HL-60/S4 (cell line): ENCODE results near the gene RALA.
"Not testable (repeated sequence)": the region's sequence is repeated elsewhere in the genome, so short reads cannot be mapped to it uniquely, and the experiment has no call there.

Experiments used
- in situ Hi-C: fragments of 300-500 bp; cut with MboI; formaldehyde crosslinking; loops from 2 replicates; pipeline ENCODE4 v1.14.3; 2022; ENCODE audit warnings: low sequenced_read_pairs

The RALA gene

DNA sequence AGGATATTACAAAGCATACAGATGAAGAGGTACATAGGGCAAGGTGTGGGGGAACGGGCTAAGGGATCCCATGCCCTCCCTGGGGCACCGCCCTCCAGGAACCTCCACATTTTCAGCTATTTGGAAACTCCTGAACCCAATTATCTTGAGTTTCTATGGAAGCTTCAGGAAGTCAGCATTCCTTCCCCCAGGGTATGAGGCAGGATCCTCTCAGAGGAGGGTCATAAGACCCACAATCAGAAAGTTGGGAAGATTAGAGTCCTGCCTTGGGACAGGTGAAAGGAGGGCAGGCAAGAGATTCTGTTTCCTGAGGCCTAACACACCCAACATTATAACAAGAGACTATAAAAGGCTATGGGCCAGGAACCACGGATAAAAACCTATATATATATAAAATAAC lies 98.0 kb downstream of the RALA start:
- in situ Hi-C loops = no loop called here

DNA sequence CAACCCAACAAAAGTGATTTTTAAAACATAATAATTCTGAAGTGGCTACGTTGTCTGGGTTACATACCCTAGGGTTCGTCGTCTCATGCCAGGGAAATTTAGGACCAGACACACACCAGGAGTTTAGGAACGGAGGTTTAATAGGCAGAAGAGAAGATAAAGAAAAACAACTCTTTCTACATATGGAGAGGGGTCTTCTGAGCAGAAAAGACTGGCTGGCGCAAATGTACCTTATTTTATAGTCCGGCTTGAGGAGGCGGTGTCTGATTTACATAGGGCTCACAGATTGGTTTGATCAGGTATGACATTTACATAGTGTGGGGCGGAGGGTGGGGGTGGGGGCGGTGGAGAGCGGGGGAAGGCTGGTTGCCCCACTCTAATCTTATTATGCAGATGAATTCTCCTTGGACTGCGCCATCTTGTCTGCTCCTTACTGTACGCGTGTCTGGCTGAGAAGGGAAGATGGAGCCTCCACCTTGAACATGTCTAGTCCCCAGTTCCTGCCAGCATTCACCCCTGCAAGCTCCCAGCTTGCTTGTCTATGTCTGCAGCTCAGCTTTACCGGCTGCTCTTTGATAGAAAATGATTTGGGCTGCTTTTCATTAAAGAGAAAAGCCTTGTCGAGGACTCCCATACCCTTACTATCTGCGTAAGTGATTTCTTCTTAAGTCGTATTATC lies 98.7 kb downstream of the RALA start:
- in situ Hi-C loops = no loop called here

DNA sequence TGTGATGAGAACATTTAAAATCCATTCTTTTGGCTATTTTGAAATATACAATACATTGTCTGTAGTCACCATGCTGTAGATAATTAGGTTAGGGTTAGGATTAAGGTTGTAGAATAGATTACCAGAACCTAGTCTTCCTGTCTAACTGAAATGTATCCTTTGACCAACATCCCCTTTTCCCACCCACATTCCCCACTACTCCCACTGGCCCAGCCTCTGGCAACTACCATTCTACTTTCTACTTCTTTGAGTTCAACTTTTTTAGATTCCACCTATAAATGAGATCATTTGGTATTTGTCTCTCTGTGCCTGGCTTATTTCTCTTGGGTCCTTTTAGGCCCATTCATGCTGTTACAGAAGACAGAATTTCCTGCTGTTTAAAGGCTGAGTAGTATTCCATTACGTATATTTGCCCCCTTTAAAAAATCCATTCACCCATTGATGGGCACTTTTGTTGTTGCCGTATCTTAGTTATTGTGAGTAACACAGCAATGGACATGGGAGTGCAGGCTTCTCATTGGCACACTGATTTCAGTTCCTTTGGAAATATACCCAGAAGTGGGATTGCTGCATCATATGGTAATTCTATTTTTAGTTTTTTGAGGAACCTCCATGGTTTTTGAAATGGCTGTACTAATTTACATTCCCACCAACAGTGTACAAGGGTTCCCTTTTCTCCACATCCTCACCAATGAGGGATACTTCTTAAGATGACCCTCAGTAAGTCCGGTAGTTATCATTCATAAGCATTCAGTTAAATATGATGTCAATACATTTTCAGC lies 104.0 kb downstream of the RALA start:
- in situ Hi-C loops = no loop called here

DNA sequence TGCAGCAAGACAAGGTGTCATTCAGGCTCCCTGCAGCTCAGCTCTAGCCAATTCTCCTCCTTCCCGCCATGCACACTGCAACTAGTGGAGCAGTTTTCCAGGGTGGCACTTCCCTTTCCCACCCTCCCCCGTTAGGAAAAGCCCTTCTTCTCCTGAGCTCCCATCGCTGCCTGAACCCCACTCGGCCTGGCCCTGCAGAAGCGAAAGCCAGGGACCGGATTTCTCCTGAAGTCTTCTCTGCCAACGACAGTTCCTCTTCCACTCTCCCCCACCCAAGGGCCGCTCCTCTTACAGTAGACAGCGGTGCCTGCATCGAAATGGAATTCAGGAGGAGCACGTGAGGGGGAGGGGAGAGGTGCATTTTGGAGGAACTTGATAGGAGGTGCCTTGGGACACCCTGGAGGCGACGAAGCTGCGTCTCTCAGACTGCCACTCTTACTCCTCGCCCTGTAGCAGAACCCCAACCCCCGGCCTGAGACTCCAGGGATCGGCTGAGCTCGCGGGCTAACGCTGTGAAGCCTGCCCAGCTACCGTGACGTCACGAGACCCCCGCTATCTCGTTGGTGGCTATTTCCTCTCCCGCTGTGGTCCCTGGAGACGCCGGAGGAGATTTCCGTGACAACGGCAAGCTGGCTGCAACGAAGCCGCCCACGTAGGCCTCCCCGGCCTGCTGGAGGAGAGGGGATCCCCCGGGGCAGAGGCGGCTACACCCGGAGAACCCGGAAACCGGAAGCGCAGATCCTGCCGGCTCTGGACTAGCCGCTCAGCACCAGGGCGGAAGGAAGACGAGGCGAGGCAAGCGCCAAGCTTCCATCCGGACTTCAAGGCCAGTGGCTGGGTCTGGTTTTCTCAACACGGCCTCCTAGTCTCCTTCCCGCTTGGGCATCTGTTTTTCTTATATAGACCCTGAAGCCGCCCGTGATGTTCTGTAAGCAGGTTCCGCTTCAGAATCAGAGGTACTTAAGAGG lies 109.7 kb downstream of the RALA start:
- in situ Hi-C loops = no loop called here

DNA sequence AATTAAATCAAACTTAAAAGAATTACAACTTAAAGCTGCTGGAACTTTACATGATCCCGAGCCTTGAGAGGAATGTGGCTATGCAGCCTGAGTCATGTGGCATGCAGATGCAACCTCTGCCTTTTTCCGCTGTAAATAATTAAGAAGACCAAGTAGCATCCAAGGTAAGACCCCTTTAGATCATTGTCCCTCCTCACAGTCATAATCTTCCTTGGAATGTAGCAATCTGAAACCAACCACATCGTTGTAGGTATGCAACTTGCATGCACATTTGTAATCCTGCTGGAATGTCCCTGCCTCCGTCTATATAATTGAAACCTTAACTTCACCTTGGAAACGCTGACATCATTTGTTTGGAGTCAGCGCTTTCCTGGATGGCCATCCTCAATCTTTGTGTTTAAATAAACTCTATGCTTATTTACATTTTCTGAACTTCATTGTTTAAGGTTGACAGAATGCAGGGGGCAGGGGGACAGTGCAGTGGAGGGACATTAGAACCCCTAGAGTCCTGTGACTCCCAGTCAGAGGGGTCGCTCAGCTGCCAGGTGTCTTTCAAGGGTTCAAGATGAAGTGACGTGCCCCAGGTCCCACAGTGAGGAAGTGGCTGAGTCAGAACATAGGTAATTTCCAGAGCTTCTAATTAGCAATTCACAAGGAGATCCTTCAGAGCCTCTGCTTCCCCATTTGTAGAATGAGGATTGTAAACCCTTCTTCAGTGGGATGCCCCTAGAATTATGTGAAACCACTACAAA lies 110.7 kb downstream of the RALA start:
- in situ Hi-C loops = no loop called here

DNA sequence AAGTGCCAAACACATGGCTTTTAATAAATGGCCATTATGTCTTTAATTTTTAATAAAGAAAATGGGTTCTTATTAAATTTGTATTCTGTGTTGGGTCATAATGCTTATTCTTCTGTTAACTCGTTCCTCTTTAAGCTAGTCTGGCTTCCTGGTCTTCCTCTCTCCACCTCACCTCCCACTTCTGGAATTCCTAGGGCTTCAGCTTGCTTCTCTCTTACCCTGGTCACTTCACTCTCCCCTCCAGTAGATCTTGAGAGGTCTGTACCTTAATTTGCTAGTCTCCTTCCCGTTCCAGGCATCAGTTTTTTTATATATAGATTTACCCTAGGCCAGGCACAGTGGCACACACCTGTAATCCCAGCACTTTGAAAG lies 111.2 kb downstream of the RALA start:
- in situ Hi-C loops = no loop called here

DNA sequence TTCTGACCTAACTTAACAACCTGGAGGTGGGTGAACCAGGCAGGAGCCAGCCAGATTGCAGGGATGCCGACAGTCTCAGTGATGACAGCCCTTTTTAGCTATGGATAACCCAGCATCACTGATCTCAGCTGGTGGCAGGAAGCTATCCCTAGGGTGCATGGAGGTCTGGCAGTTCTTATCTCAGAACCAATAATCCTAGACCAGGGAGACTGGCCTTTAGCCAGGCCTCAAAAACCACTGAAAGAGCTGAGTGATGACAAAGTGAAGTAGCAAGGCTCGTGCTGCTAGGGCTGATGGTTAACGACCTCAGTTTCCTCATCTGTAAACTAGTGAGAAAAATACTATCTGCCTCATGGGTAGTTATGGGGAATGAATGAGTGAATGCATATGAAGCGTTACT lies 112.5 kb downstream of the RALA start:
- in situ Hi-C loops = no loop called here

DNA sequence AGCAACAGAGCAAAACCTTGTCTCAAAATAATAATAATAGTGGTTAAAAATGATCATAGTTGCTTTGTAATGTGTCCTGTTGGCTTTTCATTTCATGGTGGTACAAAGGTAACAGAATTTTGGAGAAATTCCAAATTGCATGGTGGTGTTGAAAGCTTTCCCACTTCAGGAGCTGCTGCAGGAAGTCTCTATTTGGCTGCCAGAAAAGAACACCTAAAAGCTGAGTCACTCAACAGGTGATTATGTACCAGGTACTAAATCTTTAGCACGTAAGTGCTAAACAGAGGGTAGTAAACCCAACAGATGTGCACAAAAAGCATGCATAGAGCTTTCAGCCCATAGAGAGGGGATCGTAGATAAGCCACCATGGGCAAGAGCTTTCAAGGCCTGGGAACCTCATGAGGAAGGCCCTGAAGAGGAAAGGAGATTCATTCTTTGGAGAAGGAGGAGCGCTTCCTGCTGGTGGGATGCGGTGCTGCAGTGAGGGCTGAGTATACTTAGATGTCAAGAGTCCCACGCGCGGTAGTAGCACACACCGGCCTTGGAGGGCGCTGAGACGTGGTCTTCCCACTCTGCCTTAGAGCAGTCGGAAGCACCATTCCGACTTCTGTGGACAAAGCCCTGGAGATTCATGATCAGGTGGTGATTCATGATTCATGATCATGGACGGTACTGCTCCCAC lies 118.7 kb downstream of the RALA start:
- in situ Hi-C loops = loop anchor here (5.0 kb wide), 1 partner anchor 160 kb away; no protein-coding TSS in a partner anchor

DNA sequence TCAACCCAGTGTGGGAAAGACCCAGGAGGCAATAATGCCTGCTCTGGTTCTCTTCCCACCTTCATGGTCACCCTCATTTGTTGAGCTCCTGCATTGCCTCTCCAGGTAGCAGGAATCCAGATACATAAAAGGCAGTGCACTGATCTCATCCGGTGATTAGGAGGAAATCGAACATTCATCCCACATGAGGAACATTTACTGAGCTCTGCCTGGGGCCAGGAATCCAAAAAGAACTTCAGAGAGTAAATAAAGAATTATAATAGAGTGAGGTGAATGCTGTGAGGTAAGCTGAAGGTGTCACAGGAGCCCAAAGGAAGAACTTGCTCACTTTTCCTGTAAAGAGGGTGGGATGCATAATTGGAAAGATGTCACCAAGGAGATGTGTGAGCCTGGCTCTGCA lies 121.2 kb downstream of the RALA start:
- in situ Hi-C loops = loop anchor here (5.0 kb wide), 1 partner anchor 162 kb away; no protein-coding TSS in a partner anchor

DNA sequence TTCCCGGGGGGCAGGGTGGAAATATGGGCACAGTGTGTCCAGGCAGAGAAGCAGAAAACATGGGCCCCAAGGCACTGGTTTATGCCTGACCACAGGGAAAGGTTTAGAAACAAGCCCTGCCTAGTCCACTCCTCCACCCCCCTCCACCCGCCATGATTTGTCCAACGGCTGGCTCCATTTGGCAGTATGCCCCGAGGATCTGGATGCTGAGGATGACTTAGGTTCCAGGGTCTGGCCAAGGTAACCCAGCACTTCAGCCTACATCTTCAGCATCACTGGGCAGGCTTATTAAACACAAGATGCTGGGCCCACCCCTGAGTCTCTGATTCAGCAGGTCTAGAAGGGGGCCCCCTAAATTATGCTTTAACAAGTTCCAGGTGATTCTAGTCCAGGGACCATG lies 121.9 kb downstream of the RALA start:
- in situ Hi-C loops = no loop called here

DNA sequence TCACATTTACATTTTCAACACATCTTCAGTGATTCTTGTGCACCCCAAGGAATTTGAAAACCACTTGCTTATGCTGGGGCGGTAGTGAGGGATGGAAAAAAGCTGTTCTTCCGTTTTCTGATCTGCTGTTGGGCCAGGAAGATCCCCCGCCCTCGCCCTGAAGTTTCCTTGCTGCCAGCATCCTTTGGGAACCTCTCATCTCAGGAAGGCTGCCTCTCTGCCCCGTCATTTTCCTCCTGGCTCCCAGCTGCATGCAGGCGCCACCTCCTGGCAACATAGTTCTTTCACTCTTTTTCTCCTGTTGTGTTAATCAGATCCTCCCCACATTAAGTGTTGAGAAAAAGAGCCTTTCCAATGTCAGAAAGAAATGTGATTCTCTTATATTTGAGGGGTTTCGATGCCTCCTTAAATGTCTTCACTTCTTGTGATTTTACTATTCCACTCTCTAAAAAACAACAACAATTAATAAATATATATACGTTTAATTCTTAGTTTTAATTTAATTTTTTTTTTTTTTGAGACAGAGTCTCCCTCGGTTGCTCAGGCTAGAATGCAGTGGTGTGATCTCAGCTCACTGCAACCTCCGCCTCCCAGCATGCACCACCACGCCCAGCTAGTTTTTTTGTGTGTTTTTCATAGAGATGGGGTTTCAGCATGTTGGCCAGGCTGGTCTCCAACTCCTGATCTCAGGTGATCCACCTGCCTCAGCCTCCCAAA lies 122.9 kb downstream of the RALA start:
- in situ Hi-C loops = no loop called here

DNA sequence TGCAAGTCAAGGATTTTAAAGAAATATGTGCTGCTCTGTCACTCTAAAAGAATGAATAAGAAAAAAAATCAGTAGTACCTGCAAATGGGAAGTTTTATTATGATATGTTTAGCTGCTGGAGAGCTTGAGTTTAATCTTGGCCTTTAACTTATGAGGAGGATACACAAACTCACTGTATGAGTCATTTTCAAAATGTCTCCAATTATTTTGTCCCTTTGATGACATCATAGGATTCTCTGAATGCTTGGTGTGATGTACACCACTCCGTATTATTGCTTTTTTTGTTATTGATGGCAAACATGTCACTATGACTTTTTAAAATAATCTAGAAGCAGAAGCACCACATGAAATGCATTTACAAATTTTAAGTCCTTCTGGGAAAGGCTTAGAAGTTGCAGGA lies 125.8 kb downstream of the RALA start:
- in situ Hi-C loops = no loop called here

DNA sequence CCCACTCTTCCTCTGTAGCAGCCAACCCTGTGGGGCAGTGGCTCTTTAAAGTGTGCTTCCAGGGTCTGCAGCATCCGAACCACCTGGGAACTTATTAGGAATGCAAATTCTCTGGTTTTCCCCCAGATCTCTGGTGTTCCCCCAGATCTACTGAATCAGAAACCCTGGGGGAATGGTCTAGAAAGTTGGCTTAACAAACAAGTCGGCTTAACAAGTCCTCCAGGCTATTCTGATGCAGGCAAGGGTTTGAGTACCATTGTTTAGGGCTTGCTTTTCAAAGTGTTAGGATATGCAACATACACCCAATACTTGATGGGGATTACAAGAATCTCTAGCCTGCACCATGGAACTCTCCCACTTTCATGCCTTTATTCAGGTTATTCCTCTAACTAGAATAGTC lies 126.3 kb downstream of the RALA start:
- in situ Hi-C loops = no loop called here

DNA sequence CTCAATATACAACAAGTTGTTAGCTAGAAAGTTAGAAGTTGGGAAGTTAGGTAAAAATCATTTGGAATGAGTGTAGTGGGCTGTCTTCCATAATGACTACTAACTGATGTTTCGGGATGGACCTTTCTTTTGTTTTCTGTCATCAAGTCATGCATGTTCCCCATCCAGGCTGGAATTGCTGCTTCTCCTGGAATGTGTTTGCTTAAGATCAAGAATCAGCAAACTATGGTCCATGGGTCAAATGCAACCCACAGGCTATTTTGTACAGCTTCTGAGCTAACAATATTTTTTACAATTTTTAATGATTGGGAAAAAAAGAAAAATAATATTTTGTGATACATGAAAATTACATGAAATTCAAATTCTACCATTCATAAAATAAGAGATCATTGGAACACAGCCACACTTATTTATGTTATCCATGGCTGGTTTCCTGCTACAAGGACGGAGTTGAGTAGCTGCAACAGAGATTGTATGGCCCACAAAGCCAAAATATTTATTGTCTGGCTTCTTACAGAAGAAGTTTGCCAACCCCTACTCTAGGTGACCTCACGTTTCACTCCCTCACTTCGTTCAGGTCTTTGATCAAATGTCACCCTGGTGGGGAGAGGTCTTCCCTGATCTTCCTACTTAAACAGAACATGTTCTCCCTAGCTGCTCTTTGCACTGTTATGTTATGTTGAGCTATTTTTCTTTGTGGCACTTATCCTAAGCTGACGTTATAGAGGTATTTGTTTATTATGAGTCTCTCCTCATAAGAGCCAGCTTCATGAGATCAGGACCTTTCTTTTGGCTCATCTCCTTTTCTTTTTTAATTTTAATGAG lies 127.1 kb downstream of the RALA start:
- in situ Hi-C loops = no loop called here

DNA sequence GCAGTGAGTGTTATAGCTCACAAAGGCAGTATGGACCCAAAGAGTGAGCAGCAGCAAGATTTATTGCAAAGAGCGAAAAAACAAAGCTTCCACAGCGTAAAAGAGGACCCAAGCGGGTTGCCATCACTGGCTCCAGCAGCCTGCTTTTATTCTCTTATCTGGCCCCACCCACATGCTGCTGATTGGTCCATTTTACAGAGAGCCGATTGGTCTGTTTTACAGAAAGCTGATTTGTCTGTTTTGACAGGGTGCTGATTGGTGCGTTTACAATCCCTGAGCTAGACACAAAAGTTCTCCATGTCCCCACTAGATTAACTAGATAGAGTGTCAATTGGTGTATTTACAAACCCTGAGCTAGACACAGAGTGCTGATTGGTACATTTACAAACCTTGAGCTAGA lies 129.9 kb downstream of the RALA start:
- in situ Hi-C loops = not testable (repeated sequence)

DNA sequence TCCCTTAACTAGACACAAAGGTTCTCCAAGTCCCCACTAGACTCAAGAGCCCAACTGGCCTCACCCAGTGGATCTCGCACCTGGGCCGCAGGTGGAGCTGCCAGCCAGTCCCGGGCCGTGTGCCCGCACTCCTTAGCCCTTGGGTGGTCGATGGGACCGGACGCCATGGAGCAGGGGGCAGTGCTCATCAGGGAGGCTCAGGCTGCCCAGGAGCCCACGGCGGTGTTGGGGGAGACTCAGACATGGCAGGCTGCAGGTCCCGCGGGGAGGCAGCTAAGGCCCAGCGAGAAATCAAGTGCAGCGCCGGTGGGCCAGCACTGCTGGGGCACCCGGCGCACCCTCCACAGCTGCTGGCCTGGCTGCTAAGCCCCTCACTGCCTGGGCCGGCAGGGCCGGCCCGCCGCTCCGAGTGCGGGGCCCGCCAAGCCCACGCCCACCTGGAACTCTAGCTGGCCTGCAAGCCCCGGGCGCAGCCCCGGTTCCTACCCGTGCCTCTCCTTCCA lies 130.5 kb downstream of the RALA start:
- in situ Hi-C loops = no loop called here

DNA sequence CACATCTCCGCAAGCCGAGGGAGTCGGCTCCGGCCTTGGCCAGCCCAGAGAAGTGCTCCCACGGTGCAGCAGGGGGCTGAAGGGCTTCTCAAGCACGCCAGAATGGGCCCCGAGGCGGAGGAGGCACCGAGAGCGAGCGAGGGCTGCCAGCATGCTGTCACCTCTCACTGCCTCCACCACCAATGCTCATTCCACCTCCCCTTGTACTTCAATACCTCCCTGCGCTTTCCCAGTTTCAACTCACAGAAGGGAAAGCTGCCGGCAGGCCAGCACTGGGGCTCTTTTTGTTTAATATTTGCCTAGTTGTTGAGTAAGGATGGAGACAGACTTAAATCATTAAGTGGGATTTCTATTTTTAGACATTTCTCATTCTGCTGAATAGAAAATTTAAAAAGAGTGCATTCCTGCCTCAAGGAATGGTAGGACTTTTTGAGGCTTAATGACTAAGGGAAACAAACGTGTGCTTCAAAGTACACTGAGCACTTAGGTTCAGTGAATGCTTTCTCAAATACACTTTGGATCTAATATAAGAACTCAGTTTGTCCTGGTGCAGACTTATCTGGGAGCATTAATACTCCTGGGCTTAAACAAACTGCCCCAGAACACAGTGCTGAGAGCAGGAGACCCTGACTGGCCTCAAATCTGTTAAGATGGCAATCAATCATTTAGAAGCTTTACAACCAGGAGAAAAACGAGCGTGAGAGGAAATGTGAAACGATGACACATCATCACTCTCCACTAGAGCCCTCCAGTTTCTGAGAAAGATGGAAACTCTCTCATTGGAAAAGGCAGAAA lies 131.2 kb downstream of the RALA start:
- in situ Hi-C loops = no loop called here

DNA sequence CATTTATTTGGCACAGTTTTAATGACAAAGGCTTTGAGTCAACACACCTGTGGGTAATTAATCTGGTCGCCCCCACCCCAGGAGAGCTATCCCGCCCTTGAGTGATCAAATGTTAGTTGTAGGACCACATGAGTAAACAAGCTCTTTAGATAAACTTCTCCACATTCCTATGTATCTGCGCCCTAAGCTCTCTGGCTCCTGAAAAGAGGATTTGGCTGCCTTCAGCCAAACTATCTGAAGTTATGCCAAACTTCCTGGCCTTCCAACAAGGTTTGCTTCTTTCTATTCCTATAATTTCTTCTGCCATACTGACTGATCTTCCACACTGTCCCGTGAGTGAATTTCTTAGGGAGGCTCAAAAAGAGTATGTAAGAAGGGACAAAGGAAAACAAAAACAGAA lies 134.2 kb downstream of the RALA start:
- in situ Hi-C loops = no loop called here
